NT2/D1 (cell line): ENCODE measurements around the gene SEMA3A.

Experiments
- YY1 ChIP-seq: IDR thresholded peaks from 2 replicates; pipeline ENCODE4 v1.6.1; 2011; ENCODE audit not compliant: insufficient read length, insufficient read depth
- ZNF274 ChIP-seq: IDR thresholded peaks from 2 replicates; pipeline ENCODE4 v1.6.1; 2011; ENCODE audit warnings: mild to moderate bottlenecking, low read depth, low read length

DNA sequence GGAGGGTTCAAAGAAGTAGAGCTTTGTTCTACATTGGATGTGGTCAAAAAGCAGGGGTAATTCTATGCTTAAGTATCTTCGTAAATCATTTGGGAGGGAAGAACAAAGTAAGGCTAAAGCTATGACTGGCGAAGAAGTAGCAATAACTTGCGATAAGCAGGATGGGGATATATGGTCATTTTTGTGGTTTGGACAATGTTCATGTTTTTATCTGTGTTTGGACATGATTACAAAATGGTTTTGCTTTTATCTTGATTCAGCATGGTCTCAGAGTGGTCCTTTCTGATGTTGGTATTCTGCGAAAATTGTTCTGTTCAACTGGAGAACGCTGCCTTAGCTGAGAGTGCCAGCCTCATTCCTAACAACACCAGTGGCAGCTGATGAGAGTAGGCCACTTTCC is 208.8 kb downstream of the SEMA3A start:
- TF ChIP-seq ZNF274: no peak
- TF ChIP-seq YY1: no peak
